SK-N-SH (cell line): ENCODE measurements around the gene TMTC4. TPM values are rescaled to one million over a fixed set of nuclear protein-coding genes. Genes with fewer than 3 reads are reported as not detected.
A peak's percentile ranks its signal among the peaks of the same experiment; 100 is the strongest.

Source experiments
- CTCF ChIA-PET: fragments of 300-600, 350-600 bp; formaldehyde crosslinking; extraction: SDS; loops from one replicate; lab custom pipeline; 2021; lab: Yijun Ruan, JAX
- POLR2A ChIA-PET: fragments of 350-600 bp; sonication (Branson Sonifier 250); formaldehyde crosslinking; extraction: SDS; loops from one replicate; lab custom pipeline; 2020; ENCODE audit warnings: antibody characterized with exemption, inconsistent platforms; lab: Yijun Ruan, JAX
- DNase-seq: peaks from one replicate; pipeline ENCODE4 v3.0.0; 2012
- H2AFZ ChIP-seq: fragments of 200-600 bp; sonication (generic); 2 replicates; pipeline ENCODE4 v1.8.1; 2016; ENCODE audit warnings: antibody characterized with exemption, mild to moderate bottlenecking, low read depth
- H3F3A ChIP-seq: fragments of 200-600 bp; sonication (generic); replicated peaks from 2 replicates; pipeline ENCODE3; 2016; ENCODE audit warnings: antibody characterized with exemption, mild to moderate bottlenecking; ENCODE audit not compliant: insufficient read depth
- H3K27ac ChIP-seq, 2 experiments: fragments of 200-500 bp in 1 of 2; fragments of 200-600 bp in 1 of 2; sonication (Bioruptor generic) in 1 of 2; sonication (generic), shearing (Covaris generic) in 1 of 2; 2 replicates each; pipeline versions ENCODE4 v1.5.1 to v1.6.1; 2014 to 2016; ENCODE audit warnings: low read depth in 2 of 2, inconsistent platforms in 1 of 2, low read length in 1 of 2, mild to moderate bottlenecking in 1 of 2, mixed read lengths in 1 of 2
- H3K27me3 ChIP-seq: fragments of 200-600 bp; sonication (generic), shearing (Covaris generic); 2 replicates; pipeline ENCODE4 v1.6.1; 2016; ENCODE audit warnings: mixed run types; ENCODE audit not compliant: insufficient read depth
- H3K36me3 ChIP-seq, 2 experiments: fragments of 200-500 bp in 1 of 2; fragments of 200-600 bp in 1 of 2; sonication (Bioruptor generic) in 1 of 2; sonication (generic) in 1 of 2; replicated peaks in 1 of 2; 2 replicates each; pipeline versions ENCODE3 to v1.5.1; 2014 to 2016; ENCODE audit warnings: low read length in 1 of 2, mild to moderate bottlenecking in 1 of 2; ENCODE audit not compliant: insufficient read depth in 2 of 2, control insufficient read depth in 1 of 2
- H3K4me1 ChIP-seq, 2 experiments: fragments of 200-500 bp in 1 of 2; fragments of 200-600 bp in 1 of 2; sonication (Bioruptor generic) in 1 of 2; sonication (generic), shearing (Covaris generic) in 1 of 2; 2 replicates each; pipeline versions ENCODE4 v1.5.1 to v1.6.1; 2014 to 2016; ENCODE audit warnings: low read depth in 1 of 2, low read length in 1 of 2, mixed run types in 1 of 2; ENCODE audit not compliant: insufficient read depth in 2 of 2, control insufficient read depth in 1 of 2
- H3K4me2 ChIP-seq: fragments of 200-600 bp; sonication (generic), shearing (Covaris generic); 2 replicates; pipeline ENCODE4 v1.6.1; 2017; ENCODE audit warnings: mixed run types
- H3K4me3 ChIP-seq, 2 experiments: fragments of 200-500 bp in 1 of 2; fragments of 200-600 bp in 1 of 2; sonication (Bioruptor generic) in 1 of 2; sonication (generic), shearing (Covaris generic) in 1 of 2; 2 replicates each; pipeline versions ENCODE4 v1.5.1 to v1.8.1; 2014 to 2016; ENCODE audit warnings: low read depth in 2 of 2, inconsistent platforms in 1 of 2, low read length in 1 of 2, mild to moderate bottlenecking in 1 of 2, mixed read lengths in 1 of 2, moderate library complexity in 1 of 2
- H3K79me2 ChIP-seq: fragments of 200-600 bp; sonication (generic); 2 replicates; pipeline ENCODE4 v1.8.1; 2017; ENCODE audit warnings: mild to moderate bottlenecking; ENCODE audit not compliant: insufficient read depth
- H3K9ac ChIP-seq: fragments of 200-600 bp; sonication (generic); 2 replicates; pipeline ENCODE4 v1.6.1; 2017; ENCODE audit warnings: mixed run types
- H3K9me2 ChIP-seq: fragments of 200-600 bp; sonication (generic); 2 replicates; pipeline ENCODE4 v1.6.1; 2017; ENCODE audit warnings: mixed run types
- H3K9me3 ChIP-seq: fragments of 200-600 bp; sonication (generic); 2 replicates; pipeline ENCODE4 v1.6.1; 2017; ENCODE audit warnings: mixed run types, mild to moderate bottlenecking, moderate library complexity
- H4K20me1 ChIP-seq: fragments of 200-600 bp; sonication (generic); 2 replicates; pipeline ENCODE4 v1.6.1; 2017; ENCODE audit warnings: mild to moderate bottlenecking, mixed run types; ENCODE audit not compliant: insufficient read depth
- MXI1 ChIP-seq: IDR thresholded peaks from 2 replicates; pipeline ENCODE4 v1.6.1; 2012; ENCODE audit warnings: mild to moderate bottlenecking, low read depth, low read length, improper control_type of control experiment
- RAD21 ChIP-seq: IDR thresholded peaks from 2 replicates; pipeline ENCODE4 v1.6.1; 2012; ENCODE audit warnings: mild to moderate bottlenecking, low read length
- RFX5 ChIP-seq: IDR thresholded peaks from 2 replicates; pipeline ENCODE4 v1.6.1; 2012; ENCODE audit warnings: mild to moderate bottlenecking, improper control_type of control experiment, low read length
- SMC3 ChIP-seq: IDR thresholded peaks from 2 replicates; pipeline ENCODE4 v1.6.1; 2012; ENCODE audit warnings: low read depth, low read length, improper control_type of control experiment
- WGBS: methylation state at CpG from one replicate; pipeline ENCODE4 v1.1.6; 2017; ENCODE audit warnings: low lambda C conversion rate; 5-methylcytosine and 5-hydroxymethylcytosine counted together
- polyA plus RNA-seq, 3 experiments: library from polyadenylated mRNA; depleted of rRNA; stranded (reverse); fragments of >200 nt; gene quantifications; 2 replicates each; pipeline ENCODE4 v1.2.3, GENCODE V29; 2012
- TF ChIP-seq, protein P1 (sequence below): fragments of 200-600 bp; sonication (generic); IDR thresholded peaks from 2 replicates; pipeline ENCODE4 v1.6.1; 2017; ENCODE audit warnings: antibody characterized with exemption, mild to moderate bottlenecking, moderate library complexity

TMTC4 gene
- polyA plus RNA-seq, 1 of the 3 experiments (the other 2 are of a cell fraction), result 22.3 TPM

DNA sequence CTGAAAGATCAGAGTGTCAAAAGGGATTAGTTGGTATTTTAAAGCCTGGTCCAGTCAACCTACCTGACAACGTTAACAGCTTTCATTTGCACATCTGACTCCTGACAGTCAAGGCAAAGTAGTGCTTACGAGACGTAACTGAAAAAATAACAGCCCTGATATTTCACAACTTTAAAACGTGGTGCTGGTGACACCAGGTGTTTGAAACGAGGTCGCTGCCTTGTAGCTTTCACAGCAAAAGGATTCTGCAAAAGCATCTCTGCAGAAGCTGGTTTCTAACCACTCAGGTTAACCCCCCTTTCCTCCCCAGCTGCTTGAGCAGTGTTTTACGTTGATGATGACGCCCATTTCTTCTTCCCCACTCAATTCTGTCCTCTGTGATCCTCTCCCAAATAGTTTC lies 109.3 kb downstream of the TMTC4 start:
- Histone ChIP-seq H3K27ac (no peak overlapping the region), H3K4me1 (no peaks in the 10 kb centered on the region; a peak in 1 of 4 replicates), H3F3A (no peaks in the 10 kb centered on the region), H3K79me2 (no peaks in the 10 kb centered on the region), H4K20me1 (no peaks in the 10 kb centered on the region), H3K27me3 (no peaks in the 10 kb centered on the region), H3K9me2 (no peaks in the 10 kb centered on the region), H2AFZ (no peak overlapping the region), H3K4me3 (no peak overlapping the region), H3K9ac (no peak overlapping the region), H3K4me2 (no peak overlapping the region), H3K36me3 (no peaks in the 10 kb centered on the region), H3K9me3 (no peaks in the 10 kb centered on the region)
- ChIA-PET POLR2A (no interaction called here), CTCF (interaction anchor here (1.4 to 1.5 kb wide), 2 partner anchors 16 to 536 kb away, joined by 3 to 7 read pairs; no protein-coding TSS in a partner anchor)
- no peak for DNase-seq
- TF ChIP-seq RFX5 (no peak), SMC3 (no peak)
- WGBS, result 66% methylated on average over 8 of the region's 8 CpGs

GRCh38 chr13:100564444-100565223 lies 110.0 kb downstream of the TMTC4 start:
- Histone ChIP-seq H2AFZ (no peak overlapping the region), H3K9ac (no peak overlapping the region), H3K9me3 (no peaks in the 10 kb centered on the region), H4K20me1 (no peaks in the 10 kb centered on the region), H3F3A (no peaks in the 10 kb centered on the region), H3K36me3 (no peaks in the 10 kb centered on the region), H3K4me1 (no peaks in the 10 kb centered on the region; a peak in 1 of 4 replicates), H3K27ac (no peak overlapping the region), H3K9me2 (no peaks in the 10 kb centered on the region), H3K27me3 (no peaks in the 10 kb centered on the region), H3K4me3 (no peak overlapping the region), H3K4me2 (no peak overlapping the region), H3K79me2 (no peaks in the 10 kb centered on the region)
- peak; percentile 61 for DNase-seq
- CTCF ChIA-PET, result interaction anchor here (0.9 to 1.5 kb wide), 3 partner anchors 8 to 537 kb away, joined by 3 to 7 read pairs (median 4); no protein-coding TSS in a partner anchor
- TF ChIP-seq RAD21 (peak; percentile 37), MXI1 (no peak)
- POLR2A ChIA-PET, result no interaction called here
- WGBS, result 81% methylated on average over 13 of the region's 13 CpGs

DNA sequence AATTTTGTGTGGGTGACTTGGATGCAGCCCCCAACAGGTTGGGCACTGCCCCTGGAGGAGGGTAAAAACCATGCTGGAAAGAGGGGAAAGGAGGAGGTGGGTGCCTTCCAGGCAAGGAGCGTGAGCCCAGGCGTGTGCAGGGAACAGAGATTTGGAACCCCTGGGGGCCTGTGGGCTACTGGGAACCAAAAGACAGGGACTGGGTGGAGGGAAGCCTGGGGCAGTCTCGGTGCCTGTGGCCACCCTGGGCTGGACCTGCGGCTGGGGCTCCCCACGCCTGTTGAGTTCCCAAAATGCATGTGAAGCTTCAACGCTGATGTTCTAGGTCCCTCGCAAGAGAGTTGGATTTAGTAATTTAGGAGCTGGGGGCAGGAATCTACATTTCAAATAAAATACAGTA lies 110.8 kb downstream of the TMTC4 start:
- Histone ChIP-seq H3K4me1 (no peaks in the 10 kb centered on the region; a peak in 1 of 4 replicates), H3K79me2 (no peaks in the 10 kb centered on the region), H2AFZ (no peak overlapping the region), H3K27ac (no peak overlapping the region), H3K9ac (no peak overlapping the region), H3K9me3 (no peaks in the 10 kb centered on the region), H4K20me1 (no peaks in the 10 kb centered on the region), H3K4me2 (no peak overlapping the region), H3K4me3 (no peak overlapping the region), H3K36me3 (no peaks in the 10 kb centered on the region), H3F3A (no peaks in the 10 kb centered on the region), H3K27me3 (no peaks in the 10 kb centered on the region), H3K9me2 (no peaks in the 10 kb centered on the region)
- ChIA-PET CTCF (interaction anchor here (0.9 to 1.4 kb wide), 2 partner anchors 9 to 15 kb away, joined by 3 to 4 read pairs; no protein-coding TSS in a partner anchor), POLR2A (no interaction called here)
- no peak for TF ChIP-seq RAD21
- TF ChIP-seq, protein P1, sequence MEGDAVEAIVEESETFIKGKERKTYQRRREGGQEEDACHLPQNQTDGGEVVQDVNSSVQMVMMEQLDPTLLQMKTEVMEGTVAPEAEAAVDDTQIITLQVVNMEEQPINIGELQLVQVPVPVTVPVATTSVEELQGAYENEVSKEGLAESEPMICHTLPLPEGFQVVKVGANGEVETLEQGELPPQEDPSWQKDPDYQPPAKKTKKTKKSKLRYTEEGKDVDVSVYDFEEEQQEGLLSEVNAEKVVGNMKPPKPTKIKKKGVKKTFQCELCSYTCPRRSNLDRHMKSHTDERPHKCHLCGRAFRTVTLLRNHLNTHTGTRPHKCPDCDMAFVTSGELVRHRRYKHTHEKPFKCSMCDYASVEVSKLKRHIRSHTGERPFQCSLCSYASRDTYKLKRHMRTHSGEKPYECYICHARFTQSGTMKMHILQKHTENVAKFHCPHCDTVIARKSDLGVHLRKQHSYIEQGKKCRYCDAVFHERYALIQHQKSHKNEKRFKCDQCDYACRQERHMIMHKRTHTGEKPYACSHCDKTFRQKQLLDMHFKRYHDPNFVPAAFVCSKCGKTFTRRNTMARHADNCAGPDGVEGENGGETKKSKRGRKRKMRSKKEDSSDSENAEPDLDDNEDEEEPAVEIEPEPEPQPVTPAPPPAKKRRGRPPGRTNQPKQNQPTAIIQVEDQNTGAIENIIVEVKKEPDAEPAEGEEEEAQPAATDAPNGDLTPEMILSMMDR, result no peak
- 89% methylated on average over 7 of the region's 7 CpGs for WGBS
- no peak for DNase-seq
